Fibroblast of skin of left biceps (primary cell): Measurements from ENCODE around the gene SPNS3.
A peak's percentile ranks its signal among the peaks of the same experiment; 100 is the strongest.

Experiments used
- DNase-seq, 2 experiments: peaks; one replicate each; pipeline ENCODE4 v3.0.0-alpha.2; 2013; ENCODE audit warnings: low read depth in 2 of 2

The SPNS3 gene

GRCh38 chr17:4507361-4508111, 73.8 kb downstream of the SPNS3 start:
- no peak for DNase-seq

GRCh38 chr17:4508207-4508606, 74.5 kb downstream of the SPNS3 start:
- no peak for DNase-seq

- no peak for DNase-seq
Observed at GRCh38 chr17:4509401-4509800, 75.7 kb downstream of the SPNS3 start.

- no peak for DNase-seq
Observed at GRCh38 chr17:4509923-4510617, 76.3 kb downstream of the SPNS3 start.

- no peak for DNase-seq
Observed at GRCh38 chr17:4510618-4510941, 76.8 kb downstream of the SPNS3 start.

GRCh38 chr17:4511199-4511932, 77.6 kb downstream of the SPNS3 start:
- DNase-seq: no peak

GRCh38 chr17:4512156-4513112, 78.7 kb downstream of the SPNS3 start:
- no peak for DNase-seq

GRCh38 chr17:4513113-4514032, 79.6 kb downstream of the SPNS3 start:
- no peak for DNase-seq

- DNase-seq: no peak
Observed at GRCh38 chr17:4514206-4514605, 80.5 kb downstream of the SPNS3 start.

- no peak for DNase-seq
Observed at GRCh38 chr17:4514779-4515178, 81.0 kb downstream of the SPNS3 start.

GRCh38 chr17:4515501-4515900, 81.8 kb downstream of the SPNS3 start:
- DNase-seq: no peak

GRCh38 chr17:4516735-4517134, 83.0 kb downstream of the SPNS3 start:
- DNase-seq: no peak

GRCh38 chr17:4518901-4519300, 85.2 kb downstream of the SPNS3 start:
- no peak for DNase-seq

- no peak for DNase-seq
Observed at GRCh38 chr17:4519361-4519788, 85.6 kb downstream of the SPNS3 start.

GRCh38 chr17:4520060-4520893, 86.5 kb downstream of the SPNS3 start:
- no peak for DNase-seq

- DNase-seq: peak in 1 of 2 experiments; percentile 8
Observed at GRCh38 chr17:4520894-4521600, 87.3 kb downstream of the SPNS3 start.

- DNase-seq: no peak
Observed at GRCh38 chr17:4522661-4523060, 88.9 kb downstream of the SPNS3 start.

GRCh38 chr17:4523946-4524345, 90.2 kb downstream of the SPNS3 start:
- DNase-seq: no peak
